T-cell (primary cell): ENCODE results near the gene PHC2. TPM values are rescaled to one million over a fixed set of nuclear protein-coding genes. Genes with fewer than 3 reads are reported as not detected.

Source experiments
- ATAC-seq, 4 experiments: fragments of 200-7000 bp in 3 of 4; fragments of 150-1000 bp in 1 of 4; cut with Tn5 transposase; replicated peaks in 1 of 4; 1 replicate in 3 of 4; 2 replicates in 1 of 4; pipeline ENCODE4 v1.10.0; 2021; ENCODE audit warnings: moderate library complexity in 3 of 4, mild to moderate bottlenecking in 2 of 4, moderate number of reproducible peaks in 1 of 4
- CTCF ChIA-PET, 2 donors: fragments of 300-600 bp; sonication (Branson Sonifier 250); formaldehyde crosslinking; loops; one replicate each; lab custom pipeline; 2022; ENCODE audit warnings: antibody characterized with exemption in 2 of 2; lab: Charles Lee
- POLR2A ChIA-PET, 2 donors: fragments of 300-600 bp; sonication (Branson Sonifier 250); formaldehyde crosslinking; loops; one replicate each; lab custom pipeline; 2022; ENCODE audit warnings: antibody characterized with exemption in 2 of 2; lab: Charles Lee
- DNase-seq, 35 experiments: peaks; one replicate each; pipeline versions ENCODE4 v3.0.0 to v3.0.0-alpha.2; 2013 to 2023
- H3K27ac ChIP-seq: one replicate; pipeline ENCODE4 v1.5.1; 2013; ENCODE audit warnings: low read length
- H3K27me3 ChIP-seq, 2 experiments: replicated peaks in 1 of 2; 1 replicate in 1 of 2; 2 replicates in 1 of 2; pipeline versions ENCODE4 v1.6.1 to v1.7.0; 2013; ENCODE audit warnings: low read length in 1 of 2, mixed read lengths in 1 of 2; ENCODE audit not compliant: control insufficient read depth in 2 of 2, insufficient read depth in 2 of 2; ENCODE audit errors: extremely low read depth in 1 of 2
- H3K36me3 ChIP-seq, 2 donors: 1 replicate in 1 of 2; 2 replicates in 1 of 2; pipeline versions ENCODE4 v1.6.1 to v1.7.0; 2013; ENCODE audit warnings: low read length in 1 of 2; ENCODE audit not compliant: control insufficient read depth in 2 of 2, insufficient read depth in 1 of 2; ENCODE audit errors: extremely low read depth in 1 of 2
- H3K4me1 ChIP-seq, 2 experiments: 1 replicate in 1 of 2; 2 replicates in 1 of 2; pipeline versions ENCODE4 v1.6.1 to v1.7.0; 2013; ENCODE audit warnings: low read length in 2 of 2, mixed read lengths in 1 of 2; ENCODE audit not compliant: insufficient read depth in 2 of 2, control insufficient read depth in 1 of 2; ENCODE audit errors: extremely low read depth in 1 of 2
- H3K4me3 ChIP-seq, 2 donors: 1 replicate in 1 of 2; 2 replicates in 1 of 2; pipeline versions ENCODE4 v1.5.1 to v1.7.0; 2013; ENCODE audit warnings: mild to moderate bottlenecking in 2 of 2, low read length in 1 of 2, moderate library complexity in 1 of 2; ENCODE audit not compliant: control insufficient read depth in 1 of 2; ENCODE audit errors: extremely low read depth in 1 of 2
- H3K9me3 ChIP-seq: 2 replicates; pipeline ENCODE4 v1.7.0; 2013
- H3K27ac Mint-ChIP-seq, 2 donors: one replicate each; pipeline ENCODE4 v1.8.0; 2020 to 2021; ENCODE audit warnings: mild to moderate bottlenecking in 2 of 2, mixed read lengths in 2 of 2
- H3K27me3 Mint-ChIP-seq, 2 donors: one replicate each; pipeline ENCODE4 v1.8.0; 2021 to 2022; ENCODE audit warnings: mixed read lengths in 2 of 2
- H3K36me3 Mint-ChIP-seq: one replicate; pipeline ENCODE4 v1.8.0; 2021; ENCODE audit warnings: mixed read lengths
- H3K4me1 Mint-ChIP-seq, 3 donors: one replicate each; pipeline ENCODE4 v1.8.0; 2020 to 2022; ENCODE audit warnings: mixed read lengths in 3 of 3, mild to moderate bottlenecking in 1 of 3
- H3K4me3 Mint-ChIP-seq, 3 donors: one replicate each; pipeline ENCODE4 v1.8.0; 2020 to 2022; ENCODE audit warnings: mild to moderate bottlenecking in 3 of 3, mixed read lengths in 3 of 3, moderate library complexity in 3 of 3
- H3K9me3 Mint-ChIP-seq, 3 donors: one replicate each; pipeline ENCODE4 v1.8.0; 2020 to 2022; ENCODE audit warnings: mixed read lengths in 3 of 3
- WGBS: methylation state at CpG from one replicate; pipeline ENCODE4 v1.1.5; 2013; ENCODE audit warnings: missing lambda C conversion rate; ENCODE audit not compliant: insufficient coverage; 5-methylcytosine and 5-hydroxymethylcytosine counted together
- total RNA-seq, 35 experiments: library from RNA in 6 of 35; stranded (reverse) in 6 of 35; fragments of 120-200 nt in 1 of 35; gene quantifications; one replicate each; pipeline versions ENCODE4 v1.2.1 to v1.2.4 and lab custom pipeline; 2013 to 2026

The PHC2 gene
- total RNA-seq, 5 donors from 2014 or later (not counting 1 experiment from before 2014, with no cell fraction given), result 29.7 to 39.3 (median 37.9) TPM

DNA sequence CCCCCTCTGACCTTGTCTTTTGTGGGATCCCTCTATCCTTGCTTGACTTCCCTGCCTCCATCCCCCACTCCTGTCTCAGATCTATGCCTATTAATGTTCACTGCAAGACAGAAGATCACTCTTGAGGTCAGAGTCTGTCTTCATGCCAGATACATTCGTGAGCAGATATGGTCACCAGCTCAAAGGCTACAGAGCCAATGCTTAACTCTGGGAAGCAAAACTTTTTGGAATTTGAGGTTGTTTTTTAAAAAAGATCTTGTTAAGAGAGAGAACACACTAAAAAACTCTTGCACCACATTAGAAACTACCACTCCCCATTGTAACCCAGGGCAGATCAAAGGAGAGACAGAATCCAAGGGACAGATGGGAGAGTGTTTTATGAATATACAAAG, 92.9 kb downstream of the PHC2 start:
- H3K4me3 ChIP-seq, result no peak overlapping the region
- no CpG with 5 or more reads among the region's 1 CpG for WGBS
- ChIA-PET POLR2A (no interaction called here), CTCF (no interaction called here)
- H3K27ac Mint-ChIP-seq, result no peak overlapping the region
- no peaks in the 10 kb centered on the region for H3K27me3 ChIP-seq
- H3K4me3 Mint-ChIP-seq, result no peak overlapping the region
- H3K36me3 Mint-ChIP-seq, result peaks cover 11% of the 10 kb centered on the region
- no peaks in the 10 kb centered on the region for H3K9me3 ChIP-seq
- H3K9me3 Mint-ChIP-seq, result no peaks in the 10 kb centered on the region
- H3K4me1 ChIP-seq, result peaks cover 0 to 3% of the 10 kb centered on the region in 2 experiments
- peaks cover 6 to 18% of the 10 kb centered on the region in 2 donors for H3K36me3 ChIP-seq
- H3K4me1 Mint-ChIP-seq, result peaks cover 46 to 59% (median 52%) of the 10 kb centered on the region in 3 donors
- no peak for ATAC-seq
- DNase-seq, result no peak
- H3K27ac ChIP-seq, result no peak overlapping the region
- no peaks in the 10 kb centered on the region for H3K27me3 Mint-ChIP-seq

GRCh38 chr1:33337441-33337840, 93.5 kb downstream of the PHC2 start:
- DNase-seq, result no peak
- Histone ChIP-seq H3K4me1 (peaks cover 0 to 3% of the 10 kb centered on the region in 2 experiments), H3K27ac (no peak overlapping the region), H3K9me3 (no peaks in the 10 kb centered on the region), H3K36me3 (peaks cover 9 to 24% of the 10 kb centered on the region in 2 donors), H3K4me3 (no peak overlapping the region), H3K27me3 (no peaks in the 10 kb centered on the region)
- no peak overlapping the region for H3K27ac Mint-ChIP-seq
- H3K36me3 Mint-ChIP-seq, result peaks cover 14% of the 10 kb centered on the region
- ChIA-PET CTCF (no interaction called here), POLR2A (no interaction called here)
- peaks cover 40 to 54% (median 46%) of the 10 kb centered on the region in 3 donors for H3K4me1 Mint-ChIP-seq
- H3K4me3 Mint-ChIP-seq, result no peak overlapping the region
- ATAC-seq, result no peak
- no peaks in the 10 kb centered on the region for H3K9me3 Mint-ChIP-seq
- WGBS, result 98% methylated on average over 5 of the region's 6 CpGs
- no peaks in the 10 kb centered on the region for H3K27me3 Mint-ChIP-seq

- H3K4me1 ChIP-seq, result peaks cover 0 to 3% of the 10 kb centered on the region in 2 experiments
- Mint-ChIP-seq H3K4me1 (peaks cover 39 to 52% (median 43%) of the 10 kb centered on the region in 3 donors), H3K27ac (no peak overlapping the region), H3K4me3 (no peak overlapping the region), H3K27me3 (no peaks in the 10 kb centered on the region), H3K9me3 (no peaks in the 10 kb centered on the region), H3K36me3 (peaks cover 23% of the 10 kb centered on the region)
- no peak overlapping the region for H3K27ac ChIP-seq
- ChIA-PET CTCF (no interaction called here), POLR2A (interaction anchor here in 1 of 2 donors (0.6 kb wide), 1 partner anchor 79 kb away, joined by 5 read pairs; no protein-coding TSS in a partner anchor)
- H3K4me3 ChIP-seq, result no peak overlapping the region
- ATAC-seq (no peak), DNase-seq (no peak)
- WGBS, result 100% methylated on average over 2 of the region's 9 CpGs
- peaks cover 16 to 33% of the 10 kb centered on the region in 2 donors for H3K36me3 ChIP-seq
- H3K9me3 ChIP-seq, result no peaks in the 10 kb centered on the region
- no peaks in the 10 kb centered on the region for H3K27me3 ChIP-seq
Measured at GRCh38 chr1:33336580-33336979, 94.3 kb downstream of the PHC2 start.

DNA sequence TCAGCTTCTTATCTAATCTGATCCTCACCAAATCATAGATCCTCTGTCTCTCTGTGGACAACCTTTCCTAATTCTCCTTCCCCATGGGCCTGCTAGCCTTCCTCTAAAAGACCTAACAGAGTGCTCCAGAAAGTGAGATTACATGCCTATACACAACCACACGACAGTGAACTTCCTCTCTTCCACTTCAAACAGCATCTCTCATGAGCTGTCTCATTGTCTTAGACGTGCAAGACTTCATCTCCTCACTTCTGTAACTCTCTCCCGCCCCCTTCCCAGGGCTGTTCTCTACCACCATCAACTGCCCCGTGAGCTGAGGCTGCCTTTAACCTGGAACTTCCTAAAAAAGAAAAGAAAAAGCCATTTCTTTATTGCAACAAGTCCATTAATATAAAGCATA, 95.9 kb downstream of the PHC2 start:
- H3K27ac Mint-ChIP-seq, result no peak overlapping the region
- POLR2A ChIA-PET, result no interaction called here
- peaks cover 30% of the 10 kb centered on the region for H3K36me3 Mint-ChIP-seq
- WGBS, result 15% methylated on average over 2 of the region's 4 CpGs
- peaks cover 27 to 38% (median 28%) of the 10 kb centered on the region in 3 donors for H3K4me1 Mint-ChIP-seq
- no peak overlapping the region for H3K27ac ChIP-seq
- no peaks in the 10 kb centered on the region for H3K27me3 ChIP-seq
- CTCF ChIA-PET, result no interaction called here
- ATAC-seq (no peak), DNase-seq (no peak)
- H3K4me3 Mint-ChIP-seq, result no peak overlapping the region
- peaks cover 29 to 49% of the 10 kb centered on the region in 2 donors for H3K36me3 ChIP-seq
- no peak overlapping the region for H3K4me3 ChIP-seq
- H3K9me3 ChIP-seq, result no peaks in the 10 kb centered on the region
- no peaks in the 10 kb centered on the region for H3K4me1 ChIP-seq
- no peaks in the 10 kb centered on the region for H3K27me3 Mint-ChIP-seq
- no peaks in the 10 kb centered on the region for H3K9me3 Mint-ChIP-seq

DNA sequence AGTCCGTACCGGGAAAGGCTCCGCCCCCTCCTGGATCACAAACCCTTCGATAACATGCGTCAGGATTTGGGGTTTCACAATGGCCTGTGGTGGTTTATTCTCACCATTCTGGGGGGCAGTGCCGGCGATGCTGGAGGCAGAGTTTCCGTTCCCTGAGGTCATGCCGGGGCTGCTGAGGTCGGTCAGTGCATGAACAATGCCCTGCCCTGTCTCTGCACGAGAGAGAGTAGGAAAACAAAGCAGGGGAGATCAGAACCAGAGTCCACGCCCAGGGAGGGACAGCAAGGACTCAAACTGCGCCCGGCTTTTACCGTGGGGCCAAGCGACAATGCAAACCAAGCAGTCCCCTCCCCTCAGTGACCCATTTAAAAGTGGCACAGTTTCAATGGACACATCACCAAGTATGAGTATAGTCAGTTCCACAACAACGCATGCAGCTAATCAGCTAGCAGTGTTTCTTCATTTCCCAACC, 96.8 kb downstream of the PHC2 start:
- no peaks in the 10 kb centered on the region for H3K4me1 ChIP-seq
- CTCF ChIA-PET, result no interaction called here
- Mint-ChIP-seq H3K9me3 (no peaks in the 10 kb centered on the region), H3K4me1 (peaks cover 25 to 32% (median 25%) of the 10 kb centered on the region in 3 donors), H3K27ac (no peak overlapping the region), H3K36me3 (peaks cover 39% of the 10 kb centered on the region), H3K27me3 (no peaks in the 10 kb centered on the region), H3K4me3 (no peak overlapping the region)
- no peaks in the 10 kb centered on the region for H3K9me3 ChIP-seq
- no peak overlapping the region for H3K4me3 ChIP-seq
- POLR2A ChIA-PET, result no interaction called here
- 94% methylated on average over 17 of the region's 17 CpGs for WGBS
- no peak for ATAC-seq
- H3K27ac ChIP-seq, result no peak overlapping the region
- peaks cover 34 to 58% of the 10 kb centered on the region in 2 donors for H3K36me3 ChIP-seq
- H3K27me3 ChIP-seq, result no peaks in the 10 kb centered on the region
- no peak for DNase-seq

DNA sequence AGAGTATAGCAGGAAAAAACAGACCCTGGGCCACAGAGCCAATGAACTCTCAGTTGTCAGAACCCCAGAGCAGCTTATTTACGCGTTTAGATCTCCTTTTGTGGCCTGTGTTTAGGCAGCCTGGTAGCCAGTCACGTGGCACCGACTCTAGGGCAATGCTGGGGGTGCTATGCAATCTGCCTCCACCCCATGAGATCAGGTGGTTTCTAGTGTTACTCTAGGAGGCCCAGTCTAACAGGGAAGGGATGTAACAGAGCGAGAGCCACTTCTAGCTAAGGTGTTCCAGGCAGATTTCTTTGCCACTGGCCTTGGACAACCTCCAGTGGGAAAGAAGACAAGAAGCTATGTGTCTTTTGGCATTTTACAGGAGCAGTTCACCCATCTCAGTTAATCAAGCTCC, 98.0 kb downstream of the PHC2 start:
- Mint-ChIP-seq H3K27me3 (no peaks in the 10 kb centered on the region), H3K4me3 (no peak overlapping the region), H3K9me3 (no peaks in the 10 kb centered on the region), H3K27ac (no peak overlapping the region), H3K4me1 (peaks cover 15 to 21% (median 16%) of the 10 kb centered on the region in 3 donors), H3K36me3 (peaks cover 48% of the 10 kb centered on the region)
- Histone ChIP-seq H3K27me3 (no peaks in the 10 kb centered on the region), H3K9me3 (no peaks in the 10 kb centered on the region), H3K4me1 (no peaks in the 10 kb centered on the region), H3K27ac (no peak overlapping the region), H3K36me3 (peaks cover 34 to 70% of the 10 kb centered on the region in 2 donors), H3K4me3 (no peak overlapping the region)
- DNase-seq (no peak), ATAC-seq (no peak)
- 100% methylated on average over 4 of the region's 5 CpGs for WGBS
- POLR2A ChIA-PET, result no interaction called here
- CTCF ChIA-PET, result interaction anchor here in 1 of 2 donors (0.6 kb wide), 1 partner anchor 1323 kb away, joined by 3 read pairs; no protein-coding TSS in a partner anchor
